ENCODE data around the gene MRPL36.
A peak's percentile ranks its signal among the peaks of the same experiment; 100 is the strongest.

Gene MRPL36

GRCh38 chr5:1769017-1769640 lies 30.5 kb downstream of the MRPL36 start:
- no peak overlapping the region for H3K4me3 ChIP-seq (ENCODE audit: low read depth, low read length)
- in situ Hi-C loops (cut with HindIII; ENCODE audit: low sequenced_read_pairs), result no loop called here
- DNase-seq (ENCODE audit: low read depth), result no peak
- no peak for TF ChIP-seq CTCF (IDR thresholded peaks at IDR 0.05; ENCODE audit: low read depth, low read length, missing control alignments)

GRCh38 chr5:1768283-1769000 lies 31.2 kb downstream of the MRPL36 start:
- no peak overlapping the region for H3K4me3 ChIP-seq (ENCODE audit: low read depth, low read length)
- no peak for TF ChIP-seq CTCF (IDR thresholded peaks at IDR 0.05; ENCODE audit: low read depth, low read length, missing control alignments)
- DNase-seq (ENCODE audit: low read depth), result no peak
- in situ Hi-C loops (cut with HindIII; ENCODE audit: low sequenced_read_pairs), result no loop called here

GRCh38 chr5:1767524-1768282 lies 31.9 kb downstream of the MRPL36 start:
- no peak for TF ChIP-seq CTCF (IDR thresholded peaks at IDR 0.05; ENCODE audit: low read depth, low read length, missing control alignments)
- DNase-seq (ENCODE audit: low read depth), result no peak
- no peak overlapping the region for H3K4me3 ChIP-seq (ENCODE audit: low read depth, low read length)
- in situ Hi-C loops (cut with HindIII; ENCODE audit: low sequenced_read_pairs), result no loop called here

GRCh38 chr5:1765880-1766235 lies 33.8 kb downstream of the MRPL36 start:
- H3K4me3 ChIP-seq (ENCODE audit: low read depth, low read length), result no peak overlapping the region
- TF ChIP-seq CTCF (IDR thresholded peaks at IDR 0.05; ENCODE audit: low read depth, low read length, missing control alignments), result no peak
- in situ Hi-C loops (cut with HindIII; ENCODE audit: low sequenced_read_pairs), result no loop called here
- DNase-seq (ENCODE audit: low read depth), result no peak

GRCh38 chr5:1765141-1765879 lies 34.3 kb downstream of the MRPL36 start:
- peak; percentile 6 for DNase-seq (ENCODE audit: low read depth)
- TF ChIP-seq CTCF (IDR thresholded peaks at IDR 0.05; ENCODE audit: low read depth, low read length, missing control alignments), result no peak
- in situ Hi-C loops (cut with HindIII; ENCODE audit: low sequenced_read_pairs), result no loop called here
- H3K4me3 ChIP-seq (ENCODE audit: low read depth, low read length), result no peak overlapping the region

GRCh38 chr5:1764606-1764960 lies 35.1 kb downstream of the MRPL36 start:
- no peak overlapping the region for H3K4me3 ChIP-seq (ENCODE audit: low read depth, low read length)
- TF ChIP-seq CTCF (IDR thresholded peaks at IDR 0.05; ENCODE audit: low read depth, low read length, missing control alignments), result no peak
- in situ Hi-C loops (cut with HindIII; ENCODE audit: low sequenced_read_pairs), result no loop called here
- no peak for DNase-seq (ENCODE audit: low read depth)
